AG09309 (cell line): ENCODE measurements around the gene CACNA2D2.

Experiments
- DNase-seq: peaks from one replicate; pipeline ENCODE4 v3.0.0-alpha.2; 2010; ENCODE audit warnings: low read depth
- H3K4me3 ChIP-seq: 2 replicates; pipeline ENCODE4 v1.5.1; 2011; ENCODE audit warnings: mild to moderate bottlenecking, low read depth, low read length, moderate library complexity; ENCODE audit not compliant: control insufficient read depth
- CTCF ChIP-seq: IDR thresholded peaks from 2 replicates; pipeline ENCODE4 v1.5.1; 2011; ENCODE audit warnings: mild to moderate bottlenecking, low read depth, low read length, inconsistent platforms; ENCODE audit not compliant: insufficient read depth, control insufficient read depth; ENCODE audit errors: missing control alignments

CACNA2D2 gene

GRCh38 chr3:50340147-50340447 lies 163.3 kb downstream of the CACNA2D2 start:
- DNase-seq = no peak
- peak overlapping the region; percentile 61 for H3K4me3 ChIP-seq
- TF ChIP-seq CTCF = no peak

- DNase-seq = no peak
- H3K4me3 ChIP-seq = peak overlapping the region; percentile 61
- no peak for TF ChIP-seq CTCF
Observed at GRCh38 chr3:50339485-50340146, 163.8 kb downstream of the CACNA2D2 start.

GRCh38 chr3:50338965-50339364 lies 164.5 kb downstream of the CACNA2D2 start:
- TF ChIP-seq CTCF = no peak
- no peak for DNase-seq
- H3K4me3 ChIP-seq = no peak overlapping the region; the same call in 1 of the 2 replicates

GRCh38 chr3:50337175-50337861 lies 166.1 kb downstream of the CACNA2D2 start:
- TF ChIP-seq CTCF = no peak
- DNase-seq = peak; percentile 98
- H3K4me3 ChIP-seq = peak overlapping the region; percentile 90

GRCh38 chr3:50336452-50337174 lies 166.8 kb downstream of the CACNA2D2 start:
- peak overlapping the region; percentile 90 for H3K4me3 ChIP-seq
- no peak for TF ChIP-seq CTCF
- no peak for DNase-seq

- DNase-seq = no peak
- no peak for TF ChIP-seq CTCF
- H3K4me3 ChIP-seq = no peak overlapping the region
Observed at GRCh38 chr3:50334339-50335075, 168.9 kb downstream of the CACNA2D2 start.
